Endometrial microvascular endothelial cells (primary cell): Measurements from ENCODE around the gene MLXIP. TPM values are rescaled to one million over a fixed set of nuclear protein-coding genes. Genes with fewer than 3 reads are reported as not detected.

Experiments used
- in situ Hi-C: cut with HindIII; loops from 2 replicates; pipeline ENCODE4 v1.10.0; 2017; ENCODE audit warnings: low sequenced_read_pairs, low pct_unique_long_range_greater_than_20kb; ENCODE audit errors: inconsistent ontology term
- total RNA-seq: library from RNA; depleted of rRNA; stranded (reverse); fragments of >200 nt; gene quantifications from one replicate; pipeline ENCODE4 v1.2.3, GENCODE V29; 2015; ENCODE audit errors: inconsistent ontology term

The MLXIP gene
- total RNA-seq, 1 donor from 2014 or later: 13.6 TPM

DNA sequence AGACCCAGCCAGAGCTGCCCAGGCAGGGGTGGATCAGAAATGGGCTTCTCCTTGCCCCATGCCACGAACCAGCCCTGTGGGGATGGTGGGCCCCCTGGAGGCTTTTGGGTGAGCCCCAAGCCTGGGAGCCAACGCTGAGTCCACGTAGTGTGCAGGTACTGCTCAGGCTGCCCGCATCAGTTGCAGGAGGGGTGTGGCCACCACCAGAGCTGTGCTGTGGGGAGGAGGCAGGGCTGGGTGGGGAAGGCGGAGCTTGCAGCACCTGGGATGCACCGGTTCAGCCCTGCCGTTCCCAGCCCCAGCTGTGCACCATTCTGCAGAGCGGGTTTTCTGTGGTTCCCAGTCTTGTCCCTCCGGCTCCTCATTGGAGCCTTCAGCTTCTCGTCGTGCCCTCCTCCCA lies 59.1 kb downstream of the MLXIP start:
- in situ Hi-C loops: no loop called here

GRCh38 chr12:122138181-122138580 lies 59.6 kb downstream of the MLXIP start:
- in situ Hi-C loops: no loop called here

GRCh38 chr12:122138616-122139015 lies 60.1 kb downstream of the MLXIP start:
- in situ Hi-C loops: no loop called here

- in situ Hi-C loops: no loop called here
Measured at GRCh38 chr12:122139266-122139665, 60.7 kb downstream of the MLXIP start.

- in situ Hi-C loops: no loop called here
Measured at GRCh38 chr12:122139941-122140340, 61.4 kb downstream of the MLXIP start.

- in situ Hi-C loops: no loop called here
Measured at GRCh38 chr12:122140467-122141257, 62.1 kb downstream of the MLXIP start.

DNA sequence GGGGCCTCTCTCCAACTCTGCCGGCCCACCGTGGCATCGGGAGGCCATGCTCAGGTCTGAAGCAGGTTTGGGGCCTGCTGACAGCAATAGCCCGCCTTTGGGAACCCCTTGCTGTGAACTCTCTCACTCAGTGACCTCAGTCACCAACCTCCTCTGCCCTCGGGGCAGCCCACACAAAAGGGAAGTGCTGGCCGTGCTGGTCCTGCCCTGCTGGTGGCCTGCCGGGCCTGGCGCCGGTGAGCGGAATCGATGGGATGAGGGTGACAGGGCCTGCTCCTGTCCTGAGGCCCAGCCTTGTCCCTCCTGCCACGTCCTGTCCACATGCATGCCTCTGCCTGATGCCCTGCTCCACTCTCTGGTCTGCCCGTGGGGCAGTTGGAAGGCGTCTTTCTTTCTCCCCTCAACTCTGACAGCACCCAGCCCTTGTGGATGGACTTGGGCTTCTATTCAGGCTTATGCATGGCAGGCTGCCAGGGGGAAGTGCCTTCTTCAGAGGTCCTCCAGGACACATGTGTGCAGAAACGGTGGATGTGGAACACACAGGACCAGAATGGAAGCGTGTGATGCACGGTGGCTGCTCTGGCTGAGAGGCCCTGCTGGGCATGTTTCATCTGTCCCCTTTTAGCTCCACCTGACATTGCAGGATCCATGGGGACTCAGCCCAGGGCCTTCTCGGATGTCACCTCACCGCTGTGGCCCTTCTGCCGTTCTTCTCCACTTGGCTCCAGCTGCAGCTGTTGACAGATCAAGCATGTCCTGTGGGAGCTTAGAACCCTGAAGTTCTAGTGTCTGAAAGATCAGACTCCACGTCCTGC lies 63.6 kb downstream of the MLXIP start:
- in situ Hi-C loops: no loop called here

GRCh38 chr12:122142857-122143256 lies 64.3 kb downstream of the MLXIP start:
- in situ Hi-C loops: no loop called here

DNA sequence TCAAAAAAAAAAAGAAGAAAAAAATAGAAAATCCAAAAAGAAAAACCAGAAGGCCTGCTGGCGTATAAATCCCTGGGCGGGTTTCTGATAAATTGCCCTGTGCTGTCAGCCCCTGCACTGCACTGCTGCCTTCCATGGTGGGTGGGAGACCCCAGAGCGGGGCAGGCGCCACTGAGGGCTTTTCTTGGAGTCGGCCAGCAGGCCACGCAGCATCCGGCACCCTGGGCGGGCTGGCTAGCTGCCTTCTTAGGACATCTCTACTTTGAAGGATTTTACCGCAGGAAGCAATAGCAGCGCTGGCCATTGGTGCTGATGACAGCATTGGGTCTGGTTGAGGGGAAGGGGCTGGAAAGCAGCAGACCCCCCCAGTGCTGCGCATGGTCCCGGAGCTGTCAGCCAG lies 66.3 kb downstream of the MLXIP start:
- in situ Hi-C loops: no loop called here

- in situ Hi-C loops: no loop called here
Measured at GRCh38 chr12:122145505-122146330, 67.2 kb downstream of the MLXIP start.

- in situ Hi-C loops: no loop called here
Measured at GRCh38 chr12:122147514-122148290, 69.1 kb downstream of the MLXIP start.

GRCh38 chr12:122148657-122149056 lies 70.1 kb downstream of the MLXIP start:
- in situ Hi-C loops: no loop called here

DNA sequence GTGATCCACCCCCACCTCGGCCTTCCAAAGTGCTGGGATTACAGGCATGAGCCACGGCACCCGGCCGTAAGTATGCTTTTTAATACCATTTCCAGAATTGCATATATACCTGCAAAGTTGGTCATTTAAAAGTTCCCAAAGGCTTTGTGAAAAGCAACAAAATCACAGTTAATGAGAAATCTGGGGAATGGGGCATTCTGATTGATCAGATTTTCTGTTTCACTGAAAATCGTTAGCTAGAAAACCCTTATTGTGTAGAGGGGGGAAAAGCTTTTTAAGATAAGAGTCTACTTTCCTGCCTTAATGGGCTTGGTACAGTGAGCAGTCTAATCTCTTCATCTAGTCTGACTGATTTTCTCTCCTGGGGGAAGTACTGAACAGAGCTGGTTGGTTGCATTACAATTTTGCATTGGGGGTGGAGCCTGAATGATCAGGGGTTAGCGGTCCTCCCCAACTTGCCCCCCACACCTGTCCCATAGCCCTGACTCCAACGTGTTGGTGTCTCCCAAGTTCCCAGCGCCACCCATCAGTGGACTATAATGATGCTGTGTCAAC lies 71.6 kb downstream of the MLXIP start:
- in situ Hi-C loops: no loop called here

DNA sequence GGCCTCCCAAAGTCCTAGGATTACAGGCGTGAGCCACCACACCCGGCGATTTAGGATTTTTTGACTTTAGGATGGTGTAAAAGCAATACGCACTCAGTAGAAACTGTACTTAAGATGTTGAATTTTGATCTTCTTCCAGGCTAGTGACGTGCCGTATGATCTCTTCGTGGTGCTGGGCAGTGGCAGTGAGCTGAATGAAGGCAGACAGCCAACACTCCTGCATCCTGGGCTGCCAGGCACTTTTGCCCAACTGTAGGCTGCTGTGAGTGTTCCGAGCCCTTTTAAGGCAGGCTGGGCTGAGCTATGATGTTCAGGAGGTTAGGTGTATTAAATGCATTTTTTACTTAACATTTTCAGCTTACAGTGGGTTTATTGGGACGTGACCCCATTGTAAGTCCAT lies 74.2 kb downstream of the MLXIP start:
- in situ Hi-C loops: no loop called here

DNA sequence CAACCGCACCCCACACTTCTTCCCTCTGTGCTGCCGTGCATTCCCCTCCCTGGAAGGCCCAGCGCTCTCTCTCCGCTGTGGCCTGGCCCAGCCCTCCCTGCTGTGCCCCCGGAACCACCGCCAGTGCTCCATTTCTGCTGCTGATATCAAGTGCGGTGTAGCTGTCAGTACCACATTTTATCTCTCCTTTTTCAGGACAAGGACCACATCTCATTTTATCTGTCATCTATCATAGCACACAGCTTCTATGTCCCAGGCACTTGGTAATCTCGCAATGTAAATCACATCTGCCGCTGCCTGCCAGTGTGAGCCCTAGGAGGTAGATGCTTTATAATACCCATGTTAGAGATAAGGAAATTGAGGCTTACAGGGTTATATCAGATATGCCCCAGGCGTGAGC lies 77.1 kb downstream of the MLXIP start:
- in situ Hi-C loops: no loop called here

- in situ Hi-C loops: no loop called here
Measured at GRCh38 chr12:122158700-122159285, 80.2 kb downstream of the MLXIP start.

- in situ Hi-C loops: no loop called here
Measured at GRCh38 chr12:122159882-122160281, 81.3 kb downstream of the MLXIP start.

- in situ Hi-C loops: no loop called here
Measured at GRCh38 chr12:122160761-122161160, 82.2 kb downstream of the MLXIP start.
